Measurements from ENCODE around the gene FLYWCH1. TPM values are rescaled to one million over a fixed set of nuclear protein-coding genes. Genes with fewer than 3 reads are reported as not detected.

FLYWCH1 gene
- total and polyA plus RNA-seq, 10 of the 15 experiments (the other 5 are each of a cell fraction or from before 2014, with no cell fraction given), result 0.47 to 33.8 (median 11.2) TPM

DNA sequence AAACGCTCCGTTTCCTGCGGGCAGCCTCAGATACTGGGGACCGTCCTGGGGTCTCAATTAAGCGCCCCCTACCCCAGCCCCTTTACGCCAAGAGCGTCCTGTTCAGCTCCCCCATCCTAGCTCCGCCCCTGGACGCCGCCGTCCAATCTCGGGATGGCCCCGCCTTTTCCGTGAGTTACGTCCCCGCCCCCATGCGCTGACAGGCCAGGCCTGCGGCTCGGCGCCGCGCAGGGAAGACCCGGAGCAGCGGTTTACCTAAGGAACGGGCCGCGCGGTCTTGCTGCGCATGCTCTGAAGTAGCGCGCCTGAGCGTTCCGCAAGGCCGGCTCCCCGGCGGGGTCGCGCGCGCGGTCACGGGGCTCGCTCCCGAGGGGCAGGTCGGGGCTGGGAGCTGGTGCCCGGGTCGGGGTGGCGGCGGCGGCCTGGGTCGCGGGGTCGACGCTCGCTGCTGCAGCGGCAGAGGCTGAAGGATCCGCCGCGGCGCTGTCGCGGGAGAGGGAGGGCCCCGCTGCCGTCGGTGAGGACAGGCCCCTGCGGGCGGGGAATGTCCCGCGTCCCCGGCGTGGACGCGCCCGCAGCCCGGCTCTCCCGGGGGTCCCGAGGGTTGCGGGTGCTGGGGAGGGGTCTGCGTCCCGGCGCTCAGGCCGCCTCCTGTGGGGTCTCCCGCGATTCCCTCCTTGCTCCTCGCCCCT, at the start of gene FLYWCH1 (continued):
- TF ChIP-seq EGR1 (IDR thresholded peaks at IDR 0.05; ENCODE audit: borderline replicate concordance in 1 of 2, low read depth in 2 of 2, low read length in 2 of 2) (peak in 1 of 2 experiments; percentile 69; a peak in 2 of 3 replicates), IKZF1 (conservative IDR thresholded peaks at IDR 0.05) (peak; percentile 93), MEF2B (IDR thresholded peaks at IDR 0.05; ENCODE audit: partially characterized antibody, poor library complexity, severe bottlenecking) (peak; percentile 8), POU2F2 (IDR thresholded peaks at IDR 0.05; ENCODE audit: borderline replicate concordance, low read depth, low read length) (peak; percentile 46; the same call in 1 of the 3 replicates), BHLHE40 (IDR thresholded peaks at IDR 0.05; ENCODE audit: borderline replicate concordance in 1 of 2, low read depth in 2 of 2, low read length in 1 of 2) (peak; percentile 35 to 81; a peak in 3 of 4 replicates), POLR2AphosphoS2 (IDR thresholded peaks at IDR 0.05; ENCODE audit: low read depth, low read length) (0 out of 2 replicates have a peak, but pooled peaks have one; percentile 40), ATF7 (IDR thresholded peaks at IDR 0.05; ENCODE audit: low read depth) (no peak), ZNF207 (IDR thresholded peaks at IDR 0.05; ENCODE audit: borderline replicate concordance) (peak; percentile 92), SMAD1 (IDR thresholded peaks at IDR 0.05; ENCODE audit: low read depth, partially characterized antibody) (no peak), PAX5 (IDR thresholded peaks at IDR 0.05; ENCODE audit: borderline replicate concordance, low read depth, low read length) (peak; percentile 98), MYC (IDR thresholded peaks at IDR 0.05; ENCODE audit: insufficient read depth, insufficient read length, insufficient replicate concordance, low read length, severe bottlenecking) (peak; percentile 38), NR2F1 (conservative IDR thresholded peaks at IDR 0.05) (peak; percentile 83), ZSCAN29 (IDR thresholded peaks at IDR 0.05) (peak; percentile 75; the same call in 1 of the 2 replicates), STAT1 (conservative IDR thresholded peaks at IDR 0.05) (peak; percentile 89; the same call in 1 of the 2 replicates)
- TF ChIP-seq, protein P1, sequence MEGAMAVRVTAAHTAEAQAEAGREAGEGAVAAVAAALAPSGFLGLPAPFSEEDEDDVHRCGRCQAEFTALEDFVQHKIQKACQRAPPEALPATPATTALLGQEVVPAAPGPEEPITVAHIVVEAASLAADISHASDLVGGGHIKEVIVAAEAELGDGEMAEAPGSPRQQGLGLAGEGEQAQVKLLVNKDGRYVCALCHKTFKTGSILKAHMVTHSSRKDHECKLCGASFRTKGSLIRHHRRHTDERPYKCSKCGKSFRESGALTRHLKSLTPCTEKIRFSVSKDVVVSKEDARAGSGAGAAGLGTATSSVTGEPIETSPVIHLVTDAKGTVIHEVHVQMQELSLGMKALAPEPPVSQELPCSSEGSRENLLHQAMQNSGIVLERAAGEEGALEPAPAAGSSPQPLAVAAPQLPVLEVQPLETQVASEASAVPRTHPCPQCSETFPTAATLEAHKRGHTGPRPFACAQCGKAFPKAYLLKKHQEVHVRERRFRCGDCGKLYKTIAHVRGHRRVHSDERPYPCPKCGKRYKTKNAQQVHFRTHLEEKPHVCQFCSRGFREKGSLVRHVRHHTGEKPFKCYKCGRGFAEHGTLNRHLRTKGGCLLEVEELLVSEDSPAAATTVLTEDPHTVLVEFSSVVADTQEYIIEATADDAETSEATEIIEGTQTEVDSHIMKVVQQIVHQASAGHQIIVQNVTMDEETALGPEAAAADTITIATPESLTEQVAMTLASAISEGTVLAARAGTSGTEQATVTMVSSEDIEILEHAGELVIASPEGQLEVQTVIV (IDR thresholded peaks at IDR 0.05; ENCODE audit: borderline replicate concordance, partially characterized antibody), result peak; percentile 64
- TF ChIP-seq, protein P2, sequence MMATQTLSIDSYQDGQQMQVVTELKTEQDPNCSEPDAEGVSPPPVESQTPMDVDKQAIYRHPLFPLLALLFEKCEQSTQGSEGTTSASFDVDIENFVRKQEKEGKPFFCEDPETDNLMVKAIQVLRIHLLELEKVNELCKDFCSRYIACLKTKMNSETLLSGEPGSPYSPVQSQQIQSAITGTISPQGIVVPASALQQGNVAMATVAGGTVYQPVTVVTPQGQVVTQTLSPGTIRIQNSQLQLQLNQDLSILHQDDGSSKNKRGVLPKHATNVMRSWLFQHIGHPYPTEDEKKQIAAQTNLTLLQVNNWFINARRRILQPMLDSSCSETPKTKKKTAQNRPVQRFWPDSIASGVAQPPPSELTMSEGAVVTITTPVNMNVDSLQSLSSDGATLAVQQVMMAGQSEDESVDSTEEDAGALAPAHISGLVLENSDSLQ (IDR thresholded peaks at IDR 0.05), result peak; percentile 88
- TF ChIP-seq, protein P3, sequence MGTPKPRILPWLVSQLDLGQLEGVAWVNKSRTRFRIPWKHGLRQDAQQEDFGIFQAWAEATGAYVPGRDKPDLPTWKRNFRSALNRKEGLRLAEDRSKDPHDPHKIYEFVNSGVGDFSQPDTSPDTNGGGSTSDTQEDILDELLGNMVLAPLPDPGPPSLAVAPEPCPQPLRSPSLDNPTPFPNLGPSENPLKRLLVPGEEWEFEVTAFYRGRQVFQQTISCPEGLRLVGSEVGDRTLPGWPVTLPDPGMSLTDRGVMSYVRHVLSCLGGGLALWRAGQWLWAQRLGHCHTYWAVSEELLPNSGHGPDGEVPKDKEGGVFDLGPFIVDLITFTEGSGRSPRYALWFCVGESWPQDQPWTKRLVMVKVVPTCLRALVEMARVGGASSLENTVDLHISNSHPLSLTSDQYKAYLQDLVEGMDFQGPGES (IDR thresholded peaks at IDR 0.05), result peak; percentile 61; the same call in 1 of the 2 replicates
- TF ChIP-seq, protein P4, sequence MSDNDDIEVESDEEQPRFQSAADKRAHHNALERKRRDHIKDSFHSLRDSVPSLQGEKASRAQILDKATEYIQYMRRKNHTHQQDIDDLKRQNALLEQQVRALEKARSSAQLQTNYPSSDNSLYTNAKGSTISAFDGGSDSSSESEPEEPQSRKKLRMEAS (IDR thresholded peaks at IDR 0.05; ENCODE audit: low read depth, low read length), result peak; percentile 42; the same call in 1 of the 2 replicates
- TF ChIP-seq, protein P5, sequence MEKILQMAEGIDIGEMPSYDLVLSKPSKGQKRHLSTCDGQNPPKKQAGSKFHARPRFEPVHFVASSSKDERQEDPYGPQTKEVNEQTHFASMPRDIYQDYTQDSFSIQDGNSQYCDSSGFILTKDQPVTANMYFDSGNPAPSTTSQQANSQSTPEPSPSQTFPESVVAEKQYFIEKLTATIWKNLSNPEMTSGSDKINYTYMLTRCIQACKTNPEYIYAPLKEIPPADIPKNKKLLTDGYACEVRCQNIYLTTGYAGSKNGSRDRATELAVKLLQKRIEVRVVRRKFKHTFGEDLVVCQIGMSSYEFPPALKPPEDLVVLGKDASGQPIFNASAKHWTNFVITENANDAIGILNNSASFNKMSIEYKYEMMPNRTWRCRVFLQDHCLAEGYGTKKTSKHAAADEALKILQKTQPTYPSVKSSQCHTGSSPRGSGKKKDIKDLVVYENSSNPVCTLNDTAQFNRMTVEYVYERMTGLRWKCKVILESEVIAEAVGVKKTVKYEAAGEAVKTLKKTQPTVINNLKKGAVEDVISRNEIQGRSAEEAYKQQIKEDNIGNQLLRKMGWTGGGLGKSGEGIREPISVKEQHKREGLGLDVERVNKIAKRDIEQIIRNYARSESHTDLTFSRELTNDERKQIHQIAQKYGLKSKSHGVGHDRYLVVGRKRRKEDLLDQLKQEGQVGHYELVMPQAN (conservative IDR thresholded peaks at IDR 0.05), result peak; percentile 88
- TF ChIP-seq, protein P6, sequence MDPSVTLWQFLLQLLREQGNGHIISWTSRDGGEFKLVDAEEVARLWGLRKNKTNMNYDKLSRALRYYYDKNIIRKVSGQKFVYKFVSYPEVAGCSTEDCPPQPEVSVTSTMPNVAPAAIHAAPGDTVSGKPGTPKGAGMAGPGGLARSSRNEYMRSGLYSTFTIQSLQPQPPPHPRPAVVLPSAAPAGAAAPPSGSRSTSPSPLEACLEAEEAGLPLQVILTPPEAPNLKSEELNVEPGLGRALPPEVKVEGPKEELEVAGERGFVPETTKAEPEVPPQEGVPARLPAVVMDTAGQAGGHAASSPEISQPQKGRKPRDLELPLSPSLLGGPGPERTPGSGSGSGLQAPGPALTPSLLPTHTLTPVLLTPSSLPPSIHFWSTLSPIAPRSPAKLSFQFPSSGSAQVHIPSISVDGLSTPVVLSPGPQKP (IDR thresholded peaks at IDR 0.05; ENCODE audit: low read depth, low read length), result 0 out of 2 replicates have a peak, but pooled peaks have one; percentile 47
